IMR-90 (cell line): Measurements from ENCODE around the gene SKA3. TPM values are rescaled to one million over a fixed set of nuclear protein-coding genes. Genes with fewer than 3 reads are reported as not detected.

Experiments used
- ATAC-seq: fragments of 200-7000 bp; cut with Tn5 transposase; 2 replicates; pipeline ENCODE4 v1.9.1; 2020; ENCODE audit warnings: low read depth, mild to moderate bottlenecking, moderate library complexity
- BruUV-seq: library from RNA; stranded (reverse); fragments of 400-500 nt; replicated peaks from 2 replicates; lab custom pipeline; 2021; lab: Mats Ljungman, UMichigan
- CTCF ChIA-PET: fragments of 300-600 bp; formaldehyde crosslinking; extraction: SDS; loops from one replicate; lab custom pipeline; 2021; ENCODE audit warnings: antibody characterized with exemption; lab: Yijun Ruan, JAX
- POLR2A ChIA-PET: fragments of 300-600 bp; sonication (Branson Sonifier 250); formaldehyde crosslinking; loops from one replicate; lab custom pipeline; 2022; ENCODE audit warnings: antibody characterized with exemption; ENCODE audit not compliant: unreplicated experiment; lab: Charles Lee
- DNase-seq: peaks from one replicate; pipeline ENCODE4 v3.0.0; 2013
- H2AFZ ChIP-seq: replicated peaks from 2 replicates; pipeline ENCODE3; 2013; ENCODE audit warnings: low read length, mild to moderate bottlenecking; ENCODE audit not compliant: poor library complexity
- H2AK5ac ChIP-seq: 2 replicates; pipeline ENCODE4 v1.6.1; 2013; ENCODE audit warnings: low read depth, low read length, inconsistent platforms
- H2AK9ac ChIP-seq: replicated peaks from 2 replicates; pipeline ENCODE3; 2013; ENCODE audit warnings: mild to moderate bottlenecking, low read depth, low read length, moderate library complexity; ENCODE audit not compliant: poor library complexity
- H2BK120ac ChIP-seq: 2 replicates; pipeline ENCODE4 v1.6.1; 2013; ENCODE audit warnings: low read depth, low read length, inconsistent platforms
- H2BK15ac ChIP-seq: 3 replicates; pipeline ENCODE4 v1.6.1; 2013; ENCODE audit warnings: low read depth, low read length, inconsistent platforms
- H2BK20ac ChIP-seq: 2 replicates; pipeline ENCODE4 v1.6.1; 2013; ENCODE audit warnings: low read depth, mild to moderate bottlenecking, inconsistent platforms, low read length, moderate library complexity
- H2BK5ac ChIP-seq: 2 replicates; pipeline ENCODE4 v1.6.1; 2013; ENCODE audit warnings: mild to moderate bottlenecking, low read depth, low read length, inconsistent platforms; ENCODE audit not compliant: poor library complexity, severe bottlenecking
- H3K14ac ChIP-seq: replicated peaks from 2 replicates; pipeline ENCODE4 v1.6.1; 2013; ENCODE audit warnings: low read depth, low read length, inconsistent platforms
- H3K18ac ChIP-seq: 2 replicates; pipeline ENCODE4 v1.6.1; 2013; ENCODE audit warnings: low read depth, low read length, control low read depth
- H3K23ac ChIP-seq: 2 replicates; pipeline ENCODE4 v1.6.1; 2013; ENCODE audit warnings: low read depth, low read length, inconsistent platforms
- H3K27ac ChIP-seq: 2 replicates; pipeline ENCODE4 v1.5.1; 2013; ENCODE audit warnings: mild to moderate bottlenecking, control low read depth, low read length; ENCODE audit not compliant: insufficient read depth
- H3K27me3 ChIP-seq: 2 replicates; pipeline ENCODE4 v1.6.1; 2013; ENCODE audit warnings: low read length; ENCODE audit not compliant: control insufficient read depth, insufficient read depth
- H3K36me3 ChIP-seq: 2 replicates; pipeline ENCODE4 v1.6.1; 2013; ENCODE audit warnings: low read length, mixed read lengths; ENCODE audit not compliant: control insufficient read depth, insufficient read depth
- H3K4ac ChIP-seq: 2 replicates; pipeline ENCODE4 v1.6.1; 2013; ENCODE audit warnings: low read depth, low read length, inconsistent platforms
- H3K4me1 ChIP-seq: 2 replicates; pipeline ENCODE4 v1.6.1; 2013; ENCODE audit warnings: low read length, mixed read lengths; ENCODE audit not compliant: control insufficient read depth, insufficient read depth
- H3K4me2 ChIP-seq: 2 replicates; pipeline ENCODE4 v1.6.1; 2013; ENCODE audit warnings: low read depth, mild to moderate bottlenecking, control low read depth, low read length, moderate library complexity
- H3K4me3 ChIP-seq: 2 replicates; pipeline ENCODE4 v1.5.1; 2013; ENCODE audit warnings: low read depth, mild to moderate bottlenecking, control low read depth, low read length, moderate library complexity; ENCODE audit not compliant: insufficient read depth
- H3K56ac ChIP-seq: 2 replicates; pipeline ENCODE4 v1.6.1; 2013; ENCODE audit warnings: low read length, inconsistent platforms; ENCODE audit not compliant: insufficient read depth; ENCODE audit errors: extremely low read depth
- H3K79me1 ChIP-seq, 2 experiments: 2 replicates each; pipeline ENCODE4 v1.6.1; 2013; ENCODE audit warnings: low read length in 2 of 2, inconsistent platforms in 1 of 2, low read depth in 1 of 2
- H3K9ac ChIP-seq: 2 replicates; pipeline ENCODE4 v1.6.1; 2013; ENCODE audit warnings: low read depth, low read length, control low read depth
- H3K9me1 ChIP-seq: 2 replicates; pipeline ENCODE4 v1.6.1; 2013; ENCODE audit warnings: low read length, inconsistent platforms; ENCODE audit not compliant: insufficient read depth
- H3K9me3 ChIP-seq: 2 replicates; pipeline ENCODE4 v1.6.1; 2013; ENCODE audit warnings: low read length; ENCODE audit not compliant: control insufficient read depth, insufficient read depth
- H4K20me1 ChIP-seq: 2 replicates; pipeline ENCODE4 v1.6.1; 2013; ENCODE audit warnings: low read length, inconsistent platforms; ENCODE audit not compliant: insufficient read depth
- H4K5ac ChIP-seq: 2 replicates; pipeline ENCODE4 v1.6.1; 2013; ENCODE audit warnings: mild to moderate bottlenecking, low read depth, low read length, control low read depth
- H4K8ac ChIP-seq, 2 experiments: 2 replicates each; pipeline ENCODE4 v1.6.1; 2013; ENCODE audit warnings: low read depth in 2 of 2, low read length in 2 of 2, control low read depth in 1 of 2, inconsistent platforms in 1 of 2
- H4K91ac ChIP-seq: 2 replicates; pipeline ENCODE4 v1.6.1; 2013; ENCODE audit warnings: low read depth, low read length, inconsistent platforms; ENCODE audit not compliant: insufficient read depth
- MAFK ChIP-seq: IDR thresholded peaks from 2 replicates; pipeline ENCODE4 v1.6.1; 2012; ENCODE audit warnings: low read depth, low read length, improper control_type of control experiment
- RAD21 ChIP-seq: IDR thresholded peaks from 2 replicates; pipeline ENCODE4 v1.6.1; 2012; ENCODE audit warnings: low read length, improper control_type of control experiment
- WGBS, 2 experiments: methylation state at CpG; one replicate each; pipeline versions ENCODE4 v1.1.5 to v1.1.7; 2013; ENCODE audit warnings: missing lambda C conversion rate in 2 of 2; ENCODE audit not compliant: insufficient read length in 1 of 2; ENCODE audit errors: extremely low coverage in 2 of 2; 5-methylcytosine and 5-hydroxymethylcytosine counted together
- dilution Hi-C: fragments of 300-500 bp; cut with HindIII; formaldehyde crosslinking; loops from one replicate; pipeline ENCODE4 v1.14.3; 2018; ENCODE audit warnings: low sequenced_read_pairs; ENCODE audit not compliant: unreplicated experiment
- in situ Hi-C: fragments of 300-500 bp; cut with MboI; formaldehyde crosslinking; loops from 3 replicates; pipeline ENCODE4 v1.14.3; 2019; ENCODE audit warnings: low sequenced_read_pairs, inconsistent platforms, mixed read lengths
- intact Hi-C: fragments of 100-400 bp; cut with micrococcal nuclease; formaldehyde crosslinking; loops from 2 replicates; pipeline ENCODE4 v1.10.0; 2022
- polyA plus RNA-seq, 3 experiments: library from polyadenylated mRNA; depleted of rRNA; stranded (reverse); fragments of >200 nt; gene quantifications; 2 replicates each; pipeline ENCODE4 v1.2.3, GENCODE V29; 2012; ENCODE audit warnings: low replicate concordance in 1 of 3
- total RNA-seq: library from RNA; depleted of rRNA; stranded (reverse); fragments of >200 nt; gene quantifications from 2 replicates; pipeline ENCODE4 v1.2.3, GENCODE V29; 2012

SKA3 gene
- total and polyA plus RNA-seq, 2 of the 4 experiments (the other 2 are of a cell fraction): 11.7 to 15.6 TPM

DNA sequence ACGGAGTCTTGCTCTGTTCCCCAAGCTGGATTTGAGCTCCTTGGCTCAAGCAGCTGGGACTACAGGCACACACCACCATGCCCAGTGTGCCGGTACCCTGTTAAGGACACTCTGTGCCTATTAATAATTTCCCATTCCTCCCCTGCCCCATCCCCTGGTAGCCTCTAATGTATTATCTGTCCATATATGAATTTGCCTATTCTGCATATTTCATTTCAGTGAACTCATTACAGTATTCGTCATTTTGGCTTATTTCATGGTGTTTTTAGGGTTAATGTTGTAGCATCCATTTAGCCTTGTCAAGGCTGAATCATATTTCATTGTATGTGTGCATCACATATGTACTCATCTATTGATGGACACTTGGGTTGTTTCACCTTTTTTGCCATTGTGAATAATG lies 33.6 kb downstream of the SKA3 start:
- Histone ChIP-seq H2AK5ac (no peak overlapping the region), H4K91ac (no peak overlapping the region), H3K18ac (no peak overlapping the region), H2AFZ (no peak overlapping the region), H3K27me3 (no peaks in the 10 kb centered on the region), H4K5ac (no peak overlapping the region), H4K20me1 (peaks cover 19% of the 10 kb centered on the region; the same call in 1 of the 2 replicates), H4K8ac (no peak overlapping the region), H3K27ac (no peak overlapping the region), H3K4me3 (no peak overlapping the region), H3K9me1 (no peaks in the 10 kb centered on the region; the same call in 1 of the 2 replicates), H3K36me3 (peaks cover 16% of the 10 kb centered on the region), H3K9me3 (no peaks in the 10 kb centered on the region), H3K23ac (no peak overlapping the region), H3K4me2 (peak overlapping the region; percentile 19), H3K4ac (no peak overlapping the region), H2BK20ac (no peak overlapping the region), H3K79me1 (peaks cover 18 to 39% of the 10 kb centered on the region in 2 experiments; a peak in 3 of 4 replicates), H2BK15ac (no peak overlapping the region), H3K4me1 (peaks cover 1% of the 10 kb centered on the region; the same call in 1 of the 2 replicates), H3K56ac (no peak overlapping the region), H2AK9ac (no peak overlapping the region), H2BK120ac (no peak overlapping the region), H3K9ac (no peak overlapping the region), H3K14ac (no peak overlapping the region), H2BK5ac (no peak overlapping the region)
- intact Hi-C loops: no loop called here
- in situ Hi-C loops: no loop called here
- TF ChIP-seq RAD21: no peak
- peak; percentile 76 for TF ChIP-seq MAFK
- dilution Hi-C loops: no loop called here
- no peak for DNase-seq
- no peak for ATAC-seq
- CTCF ChIA-PET: no interaction called here
- no CpG with 5 or more reads among the region's 3 CpGs for WGBS, 2 experiments
- BruUV-seq: no TSS peak
- POLR2A ChIA-PET: no interaction called here
